Measurements from ENCODE around the gene CCL14.

GRCh38 chr17:36030956-36031355, 44.4 kb upstream of the CCL14 start:
- TF ChIP-seq CTCF (IDR thresholded peaks at IDR 0.05), result no peak
- TF ChIP-seq POLR2A (IDR thresholded peaks at IDR 0.05), result no peak

All from lower leg skin (tissue), 3 donors.